ENCODE data around the gene S100A5.

S100A5 gene

GRCh38 chr1:153527683-153528040 lies 13.1 kb downstream of the S100A5 start:
- peaks cover 5% of the 10 kb centered on the region for H3K27me3 ChIP-seq (ENCODE audit: insufficient read depth, low read length, poor library complexity)
- H3K9me3 ChIP-seq (ENCODE audit: insufficient read depth, low read length, severe bottlenecking), result no peaks in the 10 kb centered on the region
- no peak overlapping the region for H3K9ac ChIP-seq (ENCODE audit: low read depth, low read length)
- no peaks in the 10 kb centered on the region for H3K79me2 ChIP-seq (ENCODE audit: insufficient read depth, low read length)
- no peak for ATAC-seq (ENCODE audit: insufficient read depth, low read depth)
- H3K4me3 ChIP-seq (ENCODE audit: low read depth in 1 of 2, low read length in 2 of 2), result no peak overlapping the region
- no peak overlapping the region for H2AFZ ChIP-seq (ENCODE audit: low read depth, low read length)
- H3K36me3 ChIP-seq (ENCODE audit: insufficient read depth, low read length), result no peaks in the 10 kb centered on the region
- no peak overlapping the region for H3K4me2 ChIP-seq (ENCODE audit: insufficient read depth, low read length)
- TF ChIP-seq CTCF (IDR thresholded peaks at IDR 0.05; ENCODE audit: borderline replicate concordance, extremely low read depth, low read length, poor library complexity, severe bottlenecking), result no peak
- no peak for DNase-seq
- H4K20me1 ChIP-seq (ENCODE audit: insufficient read depth, low read length), result no peaks in the 10 kb centered on the region
- peaks cover 13% of the 10 kb centered on the region for H3K4me1 ChIP-seq (ENCODE audit: insufficient read depth, low read length)
- H3K27ac ChIP-seq (ENCODE audit: low read length), result no peak overlapping the region

GRCh38 chr1:153527023-153527682 lies 13.6 kb downstream of the S100A5 start:
- DNase-seq, result no peak
- no peak overlapping the region for H3K27ac ChIP-seq (ENCODE audit: low read length)

GRCh38 chr1:153526132-153526543 lies 14.6 kb downstream of the S100A5 start:
- TF ChIP-seq EZH2 (IDR thresholded peaks at IDR 0.05; ENCODE audit: borderline replicate concordance, low read depth, low read length, severe bottlenecking), result no peak
- TF ChIP-seq CTCF (IDR thresholded peaks at IDR 0.05; ENCODE audit: borderline replicate concordance, extremely low read depth, low read length, poor library complexity, severe bottlenecking), result no peak
- H3K27ac ChIP-seq (ENCODE audit: low read length), result no peak overlapping the region
- H3K79me2 ChIP-seq (ENCODE audit: insufficient read depth, low read length), result no peaks in the 10 kb centered on the region
- DNase-seq, result no peak
- H3K27me3 ChIP-seq (ENCODE audit: insufficient read depth, low read length, poor library complexity), result peaks cover 5% of the 10 kb centered on the region
- ATAC-seq (ENCODE audit: insufficient read depth, low read depth), result no peak
- H3K4me1 ChIP-seq (ENCODE audit: insufficient read depth, low read length), result no peaks in the 10 kb centered on the region
- no peak overlapping the region for H2AFZ ChIP-seq (ENCODE audit: low read depth, low read length)
- no peak overlapping the region for H3K4me3 ChIP-seq (ENCODE audit: low read depth in 1 of 2, low read length in 2 of 2)
- no peaks in the 10 kb centered on the region for H3K36me3 ChIP-seq (ENCODE audit: insufficient read depth, low read length)
- no peak overlapping the region for H3K9ac ChIP-seq (ENCODE audit: low read depth, low read length)
- H3K9me3 ChIP-seq (ENCODE audit: insufficient read depth, low read length, severe bottlenecking), result no peaks in the 10 kb centered on the region
- H4K20me1 ChIP-seq (ENCODE audit: insufficient read depth, low read length), result no peaks in the 10 kb centered on the region
- no peak overlapping the region for H3K4me2 ChIP-seq (ENCODE audit: insufficient read depth, low read length)

More at GRCh38 chr1:153527023-153527682, 13.6 kb downstream of the S100A5 start:
- peaks cover 5% of the 10 kb centered on the region for H3K27me3 ChIP-seq (ENCODE audit: insufficient read depth, low read length, poor library complexity)
- no peaks in the 10 kb centered on the region for H3K9me3 ChIP-seq (ENCODE audit: insufficient read depth, low read length, severe bottlenecking)
- peaks cover 8% of the 10 kb centered on the region for H3K4me1 ChIP-seq (ENCODE audit: insufficient read depth, low read length)
- H3K36me3 ChIP-seq (ENCODE audit: insufficient read depth, low read length), result no peaks in the 10 kb centered on the region
- H4K20me1 ChIP-seq (ENCODE audit: insufficient read depth, low read length), result no peaks in the 10 kb centered on the region
- TF ChIP-seq EZH2 (IDR thresholded peaks at IDR 0.05; ENCODE audit: borderline replicate concordance, low read depth, low read length, severe bottlenecking) (no peak), CTCF (IDR thresholded peaks at IDR 0.05; ENCODE audit: borderline replicate concordance, extremely low read depth, low read length, poor library complexity, severe bottlenecking) (no peak)
- ATAC-seq (ENCODE audit: insufficient read depth, low read depth), result no peak
- H3K4me3 ChIP-seq (ENCODE audit: low read depth in 1 of 2, low read length in 2 of 2), result no peak overlapping the region
- no peak overlapping the region for H3K9ac ChIP-seq (ENCODE audit: low read depth, low read length)
- no peak overlapping the region for H2AFZ ChIP-seq (ENCODE audit: low read depth, low read length)
- H3K79me2 ChIP-seq (ENCODE audit: insufficient read depth, low read length), result no peaks in the 10 kb centered on the region
- H3K4me2 ChIP-seq (ENCODE audit: insufficient read depth, low read length), result no peak overlapping the region
